LNCaP clone FGC (cell line): ENCODE data around the gene GRIK1.

Experiments
- DNase-seq: peaks from one replicate; pipeline ENCODE4 v3.0.0-alpha.2; 2011; ENCODE audit warnings: low read depth
- H3K4me3 ChIP-seq: 2 replicates; pipeline ENCODE4 v1.5.1; 2011; ENCODE audit warnings: mild to moderate bottlenecking, low read depth, low read length, control low read depth
- CTCF ChIP-seq: IDR thresholded peaks from 2 replicates; pipeline ENCODE4 v1.5.1; 2012; ENCODE audit warnings: mild to moderate bottlenecking; ENCODE audit not compliant: control insufficient read depth, insufficient read depth; ENCODE audit errors: extremely low read depth

Gene GRIK1

GRCh38 chr21:29641001-29641634, 298.7 kb downstream of the GRIK1 start:
- no peak for TF ChIP-seq CTCF
- no peak overlapping the region for H3K4me3 ChIP-seq
- no peak for DNase-seq

GRCh38 chr21:29640080-29640508, 299.7 kb downstream of the GRIK1 start:
- no peak for DNase-seq
- no peak for TF ChIP-seq CTCF
- H3K4me3 ChIP-seq = no peak overlapping the region

GRCh38 chr21:29639366-29640079, 300.3 kb downstream of the GRIK1 start:
- no peak for DNase-seq
- TF ChIP-seq CTCF = no peak
- no peak overlapping the region for H3K4me3 ChIP-seq

GRCh38 chr21:29638761-29639327, 301.0 kb downstream of the GRIK1 start:
- H3K4me3 ChIP-seq = no peak overlapping the region
- no peak for DNase-seq
- TF ChIP-seq CTCF = no peak

- TF ChIP-seq CTCF = no peak
- no peak for DNase-seq
- H3K4me3 ChIP-seq = no peak overlapping the region
Measured at GRCh38 chr21:29638138-29638537, 301.7 kb downstream of the GRIK1 start.

GRCh38 chr21:29637553-29637952, 302.2 kb downstream of the GRIK1 start:
- no peak overlapping the region for H3K4me3 ChIP-seq
- no peak for TF ChIP-seq CTCF
- no peak for DNase-seq
